GM19395 (cell line): Measurements from ENCODE around the gene GABBR1.
A peak's percentile ranks its signal among the peaks of the same experiment; 100 is the strongest.

Experiments used
- ATAC-seq: cut with Tn5 transposase; IDR thresholded peaks from one replicate; pipeline ENCODE4 v1.9.1; 2021; ENCODE audit warnings: mild to moderate bottlenecking, moderate library complexity; ENCODE audit not compliant: unreplicated experiment

GABBR1 gene

GRCh38 chr6:29577544-29577943 is 55.4 kb downstream of the GABBR1 start:
- no peak for ATAC-seq

- no peak for ATAC-seq
Observed at GRCh38 chr6:29576056-29576455, 56.9 kb downstream of the GABBR1 start.

DNA sequence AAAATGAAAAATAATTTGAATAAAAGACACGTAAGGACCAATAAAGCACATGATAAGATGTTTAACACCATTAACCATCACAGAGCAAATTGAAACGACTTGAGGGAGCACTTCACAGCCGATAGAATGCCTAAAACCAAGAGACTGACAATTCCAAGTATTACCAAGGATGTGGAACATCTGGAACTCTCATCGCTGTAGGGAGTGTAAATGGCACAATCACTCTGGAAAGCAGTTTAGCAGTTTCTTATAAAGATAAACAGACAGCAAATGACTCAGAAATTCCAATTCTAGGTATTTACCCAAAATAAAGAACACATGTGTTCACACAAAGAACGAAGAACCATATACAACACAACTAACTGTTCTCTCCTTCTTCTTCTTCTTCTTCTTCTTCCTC is 65.0 kb downstream of the GABBR1 start:
- no peak for ATAC-seq

- ATAC-seq: no peak
Observed at GRCh38 chr6:29567541-29567940, 65.4 kb downstream of the GABBR1 start.

GRCh38 chr6:29566856-29567255 is 66.1 kb downstream of the GABBR1 start:
- no peak for ATAC-seq

- ATAC-seq: peak; percentile 58
Observed at GRCh38 chr6:29564875-29565274, 68.1 kb downstream of the GABBR1 start.

- ATAC-seq: no peak
Observed at GRCh38 chr6:29563435-29563965, 69.5 kb downstream of the GABBR1 start.

DNA sequence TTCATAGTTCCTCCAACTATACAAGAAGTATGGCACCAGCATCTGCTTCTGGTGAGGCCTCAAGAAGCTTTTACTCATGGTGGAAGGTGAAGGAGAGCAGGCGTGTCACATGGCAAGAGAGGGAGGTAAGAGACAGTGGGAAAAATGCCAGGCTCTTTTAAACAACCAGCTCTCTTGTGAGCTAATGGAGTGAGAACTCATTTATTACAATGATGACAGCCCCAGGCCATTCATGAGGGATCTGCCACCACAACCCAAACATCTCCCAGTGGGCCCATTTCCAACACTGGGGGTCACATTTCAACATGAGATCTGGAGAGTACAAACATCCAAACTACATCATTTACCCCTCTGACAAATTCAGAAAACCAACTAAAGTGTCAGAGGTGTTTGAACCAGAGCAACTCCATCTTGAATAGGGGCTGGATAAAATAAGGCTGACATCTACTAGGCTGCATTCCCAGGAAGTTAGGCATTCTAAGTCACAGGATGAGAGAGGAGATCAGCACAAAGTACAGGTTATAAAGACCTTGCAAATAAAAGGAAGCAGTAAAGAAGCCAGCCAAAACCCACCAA is 71.3 kb downstream of the GABBR1 start:
- ATAC-seq: no peak

DNA sequence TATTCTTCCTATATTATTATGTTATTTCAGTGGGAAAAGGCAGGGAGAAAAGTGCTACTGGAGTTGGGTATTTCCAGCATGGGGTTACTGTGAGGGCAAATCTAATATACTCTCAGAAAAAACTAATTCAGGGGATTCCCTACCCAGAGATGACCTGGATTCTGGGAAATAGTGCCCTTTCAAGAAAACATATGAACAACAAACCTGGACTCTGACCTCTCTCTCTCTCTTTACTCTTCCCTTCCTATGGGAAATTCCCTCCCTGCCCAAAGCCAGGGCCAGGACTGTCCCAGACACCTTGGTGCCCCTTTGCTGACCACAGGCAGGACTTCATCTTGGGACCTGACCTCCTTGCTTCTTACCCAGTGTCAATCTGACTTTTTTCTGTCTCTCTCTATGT is 71.9 kb downstream of the GABBR1 start:
- ATAC-seq: no peak

DNA sequence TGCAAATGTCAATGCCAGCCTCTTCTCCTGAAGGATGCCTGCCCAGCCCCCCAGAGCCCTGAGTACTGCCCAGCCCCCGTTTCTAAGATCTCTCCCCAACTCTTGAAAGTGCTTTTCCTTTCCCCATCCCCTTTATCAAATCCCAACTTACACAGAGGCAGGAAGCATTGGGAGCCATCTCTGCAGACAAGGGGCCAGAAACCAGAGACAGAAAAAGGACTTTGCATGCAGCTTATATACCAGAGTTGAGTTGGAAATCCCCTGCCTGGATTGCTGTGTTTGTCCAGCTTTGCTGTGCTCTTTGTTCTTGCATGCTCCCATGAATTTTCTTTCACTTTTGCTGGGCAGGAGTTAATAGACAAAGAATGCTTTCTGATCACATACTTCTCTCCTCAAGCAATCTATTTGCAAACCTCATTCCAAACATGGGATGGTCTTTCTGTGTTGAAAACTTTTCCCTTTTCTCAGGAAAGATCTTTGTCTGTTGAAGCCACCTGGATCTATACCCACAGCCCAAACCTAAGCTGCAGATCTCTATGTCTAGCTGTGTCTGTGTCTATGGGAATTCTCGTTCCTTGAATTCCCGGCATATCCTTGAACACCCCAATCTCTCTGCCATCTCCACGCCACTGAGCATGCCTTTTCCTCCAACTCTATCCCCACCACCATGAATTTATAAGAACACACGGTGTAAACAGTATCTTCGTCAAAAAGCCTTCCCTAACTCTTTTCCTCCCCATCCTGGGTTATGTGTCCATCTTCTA is 73.3 kb downstream of the GABBR1 start, which contains the start of gene UBD:
TSS of gene UBD (minus strand) at position 209 of the 764 bp plus-strand sequence. CDS start at position 178, 31 bp downstream.
- ATAC-seq: no peak

DNA sequence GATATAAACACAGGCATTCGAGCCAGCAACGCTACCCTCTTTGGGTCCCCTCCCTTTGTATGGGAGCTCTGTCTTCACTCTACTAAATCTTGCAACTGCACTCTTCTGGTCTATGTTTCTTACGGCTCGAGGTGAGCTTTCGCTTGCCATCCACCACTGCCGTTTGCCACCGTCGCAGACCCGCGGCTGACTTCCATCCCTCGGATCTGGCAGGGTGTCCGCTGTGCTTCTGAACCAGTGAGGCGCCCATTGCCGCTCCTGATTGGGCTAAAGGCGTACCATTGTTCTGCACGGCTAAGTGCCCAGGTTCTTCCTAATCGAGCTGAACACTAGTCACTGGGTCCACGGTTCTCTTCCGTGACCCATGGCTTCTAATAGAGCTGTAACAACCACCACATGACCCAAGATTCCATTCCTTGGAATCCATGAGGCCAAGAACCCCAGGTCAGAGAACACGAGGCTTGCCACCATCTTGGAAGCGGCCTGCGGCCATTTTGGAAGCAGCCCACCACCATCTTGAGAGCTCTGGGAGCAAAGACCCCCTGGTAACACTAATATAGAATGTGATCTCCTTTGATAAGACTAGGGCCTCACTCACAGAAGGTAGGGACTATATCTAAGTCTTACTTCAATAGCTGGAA is 74.4 kb downstream of the GABBR1 start:
- no peak for ATAC-seq

DNA sequence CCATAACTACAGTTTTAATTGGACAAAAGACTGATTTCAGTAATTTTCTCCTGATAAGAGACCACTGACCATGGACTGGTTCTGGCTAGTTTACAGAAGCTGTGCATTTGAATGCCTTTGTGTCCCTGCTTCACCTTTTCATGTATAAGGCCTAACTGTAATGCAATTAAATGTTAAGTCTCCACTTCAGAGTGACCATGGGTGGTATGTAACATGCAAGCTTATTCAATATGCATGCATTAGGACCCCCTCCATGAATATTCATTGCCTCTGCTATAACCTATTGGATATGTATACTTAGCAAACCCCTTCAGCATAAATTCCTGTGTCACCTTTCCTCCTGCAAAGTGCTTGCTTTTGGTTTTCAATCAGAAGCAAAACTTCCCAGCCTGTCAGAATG is 75.7 kb downstream of the GABBR1 start:
- no peak for ATAC-seq

DNA sequence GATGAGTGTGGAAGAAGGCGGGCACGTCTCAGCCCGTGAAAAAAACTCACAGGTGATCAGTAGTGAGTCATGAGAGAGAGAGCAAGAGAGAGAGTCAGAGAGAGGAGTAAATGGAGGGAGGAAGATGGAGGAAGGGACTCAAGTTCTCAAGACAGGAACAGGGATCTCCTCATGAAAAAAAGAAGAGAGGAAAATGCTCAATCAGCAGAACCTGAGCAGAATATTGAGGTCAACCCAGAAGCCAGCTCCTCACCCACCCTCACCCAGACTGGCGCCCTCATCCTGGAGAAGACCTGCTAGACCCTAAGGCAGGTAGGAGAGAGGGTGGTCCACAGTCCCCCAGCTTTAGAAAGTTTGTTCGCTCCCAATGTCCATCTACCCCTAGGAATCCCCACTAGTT is 78.2 kb downstream of the GABBR1 start:
- ATAC-seq: no peak

GRCh38 chr6:29553268-29554057 is 79.5 kb downstream of the GABBR1 start:
- ATAC-seq: no peak

DNA sequence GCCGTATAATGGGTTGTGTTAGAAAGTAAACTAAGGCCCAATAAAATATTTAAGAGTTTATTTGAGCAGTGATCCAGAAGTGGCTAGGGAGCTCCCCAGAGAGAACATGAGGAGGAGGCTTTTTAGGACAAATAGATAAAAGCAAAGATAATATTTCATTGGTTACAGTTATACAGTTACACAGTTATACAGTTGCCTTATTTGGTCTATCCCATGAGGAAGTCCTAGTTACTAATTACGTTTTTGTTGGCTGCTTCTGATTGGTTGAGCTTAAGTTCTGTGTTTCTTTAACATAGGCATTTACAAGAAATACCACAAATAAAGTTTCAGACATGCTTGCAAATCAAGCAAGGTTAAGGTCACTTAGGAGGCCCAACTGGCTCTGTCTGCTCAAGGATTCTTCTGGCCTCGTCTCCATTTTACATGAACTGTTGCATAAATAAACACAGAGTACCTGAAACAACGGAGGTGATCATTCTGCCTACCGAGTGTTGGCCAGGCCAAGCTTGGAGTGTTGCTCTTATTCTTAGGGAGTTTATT is 80.4 kb downstream of the GABBR1 start:
- ATAC-seq: peak; percentile 90

GRCh38 chr6:29547573-29547972 is 85.4 kb downstream of the GABBR1 start:
- ATAC-seq: no peak

- no peak for ATAC-seq
Observed at GRCh38 chr6:29537714-29538403, 95.1 kb downstream of the GABBR1 start.

GRCh38 chr6:29532320-29532951 is 100.5 kb downstream of the GABBR1 start:
- ATAC-seq: no peak

- no peak for ATAC-seq
Observed at GRCh38 chr6:29531668-29532067, 101.3 kb downstream of the GABBR1 start.
